Tibial nerve (tissue), 4 donors: ENCODE results near the gene ARL8B.

Source experiments
- CTCF ChIP-seq, 5 experiments: fragments of 200-600 bp in 3 of 5; fragments of 450-650 bp in 2 of 5; sonication (generic) in 3 of 5; IDR thresholded peaks; one replicate each; pipeline ENCODE4 v1.5.1; 2016 to 2019; ENCODE audit warnings: antibody characterized with exemption in 5 of 5, mild to moderate bottlenecking in 3 of 5, moderate library complexity in 2 of 5
- EP300 ChIP-seq, 2 donors: sonication (generic); formaldehyde crosslinking; IDR thresholded peaks; one replicate each; pipeline ENCODE4 v1.6.1; 2017; ENCODE audit warnings: antibody characterized with exemption in 2 of 2, mild to moderate bottlenecking in 1 of 2
- POLR2A ChIP-seq, 2 donors: fragments of 450-650 bp; IDR thresholded peaks; one replicate each; pipeline ENCODE4 v1.6.1; 2017; ENCODE audit warnings: antibody characterized with exemption in 2 of 2, mild to moderate bottlenecking in 2 of 2, moderate library complexity in 2 of 2

- no peak for TF ChIP-seq CTCF (IDR thresholded peaks at IDR 0.05)
- no peak for TF ChIP-seq EP300 (IDR thresholded peaks at IDR 0.05)
- no peak for TF ChIP-seq POLR2A (IDR thresholded peaks at IDR 0.05)
These were observed 98.8 kb downstream of the ARL8B start for GRCh38 chr3:5220667-5221431.
